DND-41 (cell line): ENCODE results near the gene CUBN.

ENCODE experiments used
- CTCF ChIP-seq: IDR thresholded peaks from 2 replicates; pipeline ENCODE4 v1.5.1; 2012; ENCODE audit warnings: borderline replicate concordance, low read length, moderate library complexity, mild to moderate bottlenecking; ENCODE audit not compliant: poor library complexity, severe bottlenecking; ENCODE audit errors: extremely low read depth
- EZH2 ChIP-seq: IDR thresholded peaks from 3 replicates; pipeline ENCODE4 v1.6.1; 2012; ENCODE audit warnings: borderline replicate concordance, low read depth, mild to moderate bottlenecking, moderate library complexity, low read length, inconsistent platforms; ENCODE audit not compliant: severe bottlenecking

- TF ChIP-seq CTCF, result no peak
- no peak for TF ChIP-seq EZH2
Observed at GRCh38 chr10:16798571-16798970, 331.0 kb downstream of the CUBN start.
